H9 (cell line): ENCODE data around the gene THAP3. TPM values are rescaled to one million over a fixed set of nuclear protein-coding genes. Genes with fewer than 3 reads are reported as not detected.

Experiments used
- DNase-seq: peaks from one replicate; pipeline ENCODE4 v3.0.0-alpha.2; 2017
- H2AFZ ChIP-seq: one replicate; pipeline ENCODE4 v1.6.1; 2013; ENCODE audit warnings: mild to moderate bottlenecking, low read length, control low read depth, moderate library complexity
- H2AK5ac ChIP-seq: 2 replicates; pipeline ENCODE4 v1.6.1; 2013; ENCODE audit warnings: low read length, control low read depth, mixed read lengths; ENCODE audit not compliant: insufficient read length
- H2BK120ac ChIP-seq: one replicate; pipeline ENCODE4 v1.6.1; 2013; ENCODE audit warnings: low read depth, mild to moderate bottlenecking, low read length, control low read depth, inconsistent platforms; ENCODE audit not compliant: poor library complexity, severe bottlenecking
- H2BK12ac ChIP-seq: 2 replicates; pipeline ENCODE4 v1.6.1; 2013; ENCODE audit warnings: low read length, control low read depth, mixed read lengths, low read depth; ENCODE audit not compliant: insufficient read length
- H2BK15ac ChIP-seq: 2 replicates; pipeline ENCODE4 v1.6.1; 2013; ENCODE audit warnings: low read depth, low read length, control low read depth
- H2BK20ac ChIP-seq: one replicate; pipeline ENCODE4 v1.6.1; 2013; ENCODE audit warnings: low read depth, mild to moderate bottlenecking, low read length, control low read depth, inconsistent platforms; ENCODE audit not compliant: poor library complexity, severe bottlenecking
- H2BK5ac ChIP-seq: 2 replicates; pipeline ENCODE4 v1.6.1; 2013; ENCODE audit warnings: low read length, control low read depth, mixed read lengths; ENCODE audit not compliant: insufficient read length
- H3K14ac ChIP-seq: 2 replicates; pipeline ENCODE4 v1.6.1; 2013; ENCODE audit warnings: low read length, control low read depth; ENCODE audit not compliant: insufficient read depth
- H3K18ac ChIP-seq: 2 replicates; pipeline ENCODE4 v1.6.1; 2013; ENCODE audit warnings: low read depth, mild to moderate bottlenecking, mixed read lengths, low read length, control low read depth; ENCODE audit not compliant: insufficient read length
- H3K23ac ChIP-seq: 2 replicates; pipeline ENCODE4 v1.6.1; 2013; ENCODE audit warnings: low read length, control low read depth, mixed read lengths, low read depth; ENCODE audit not compliant: insufficient read length
- H3K23me2 ChIP-seq: 2 replicates; pipeline ENCODE4 v1.6.1; 2013; ENCODE audit warnings: low read depth, mild to moderate bottlenecking, mixed read lengths, low read length, control low read depth; ENCODE audit not compliant: insufficient read length, poor library complexity, severe bottlenecking
- H3K27ac ChIP-seq: 2 replicates; pipeline ENCODE4 v1.5.1; 2013; ENCODE audit warnings: low read length, control low read depth, mixed read lengths, low read depth; ENCODE audit not compliant: insufficient read length
- H3K27me3 ChIP-seq: 2 replicates; pipeline ENCODE4 v1.6.1; 2013; ENCODE audit warnings: low read length, control low read depth, inconsistent platforms; ENCODE audit not compliant: insufficient read depth
- H3K4ac ChIP-seq: 2 replicates; pipeline ENCODE4 v1.6.1; 2013; ENCODE audit warnings: low read depth, mild to moderate bottlenecking, control low read depth, inconsistent platforms, low read length, moderate library complexity
- H3K4me1 ChIP-seq: 2 replicates; pipeline ENCODE4 v1.6.1; 2013; ENCODE audit warnings: low read length, control low read depth, inconsistent platforms; ENCODE audit not compliant: insufficient read depth
- H3K4me2 ChIP-seq: 2 replicates; pipeline ENCODE4 v1.6.1; 2013; ENCODE audit warnings: low read length, control low read depth, mixed read lengths; ENCODE audit not compliant: insufficient read length, insufficient read depth
- H3K56ac ChIP-seq: 2 replicates; pipeline ENCODE4 v1.6.1; 2013; ENCODE audit warnings: low read depth, mild to moderate bottlenecking, mixed read lengths, low read length, control low read depth; ENCODE audit not compliant: insufficient read length
- H3K79me1 ChIP-seq: 2 replicates; pipeline ENCODE4 v1.6.1; 2013; ENCODE audit warnings: low read depth, mild to moderate bottlenecking, moderate library complexity, low read length, control low read depth, inconsistent platforms; ENCODE audit not compliant: insufficient read depth, poor library complexity, severe bottlenecking
- H3K79me2 ChIP-seq: 2 replicates; pipeline ENCODE4 v1.6.1; 2013; ENCODE audit warnings: low read length, control low read depth, inconsistent platforms; ENCODE audit not compliant: insufficient read depth
- H3K9ac ChIP-seq: 2 replicates; pipeline ENCODE4 v1.6.1; 2013; ENCODE audit warnings: low read length, control low read depth, mixed read lengths; ENCODE audit not compliant: insufficient read length; ENCODE audit errors: extremely low read depth
- H3K9me3 ChIP-seq: one replicate; pipeline ENCODE4 v1.6.1; 2013; ENCODE audit warnings: low read depth, low read length, inconsistent platforms; ENCODE audit not compliant: control insufficient read depth
- H3T11ph ChIP-seq: one replicate; pipeline ENCODE4 v1.6.1; 2013; ENCODE audit warnings: mild to moderate bottlenecking, low read length, control low read depth, inconsistent platforms
- H4K20me1 ChIP-seq: one replicate; pipeline ENCODE4 v1.6.1; 2013; ENCODE audit not compliant: control insufficient read depth, insufficient read length, insufficient read depth
- H4K5ac ChIP-seq: 2 replicates; pipeline ENCODE4 v1.6.1; 2013; ENCODE audit warnings: low read depth, mild to moderate bottlenecking, mixed read lengths, low read length, control low read depth; ENCODE audit not compliant: insufficient read length
- H4K8ac ChIP-seq: replicated peaks from 2 replicates; pipeline ENCODE4 v1.6.1; 2013; ENCODE audit warnings: low read length, control low read depth, mixed read lengths, low read depth; ENCODE audit not compliant: insufficient read length
- H4K91ac ChIP-seq: 2 replicates; pipeline ENCODE4 v1.6.1; 2013; ENCODE audit warnings: low read depth, mild to moderate bottlenecking, moderate library complexity, mixed read lengths, low read length, control low read depth; ENCODE audit not compliant: insufficient read length
- H3K27ac Mint-ChIP-seq, 3 experiments: 2 replicates in 2 of 3; 3 replicates in 1 of 3; pipeline ENCODE4 v1.8.0; 2020 to 2021; ENCODE audit warnings: mixed read lengths in 3 of 3, mild to moderate bottlenecking in 1 of 3, moderate library complexity in 1 of 3
- H3K27me3 Mint-ChIP-seq: 2 replicates; pipeline ENCODE4 v1.8.0; 2021; ENCODE audit warnings: low read depth, mild to moderate bottlenecking, moderate library complexity, mixed read lengths
- H3K36me3 Mint-ChIP-seq, 3 experiments: 2 replicates in 2 of 3; 3 replicates in 1 of 3; pipeline ENCODE4 v1.8.0; 2020 to 2021; ENCODE audit warnings: low read depth in 3 of 3, mixed read lengths in 3 of 3; ENCODE audit not compliant: insufficient read depth in 1 of 3
- H3K4me1 Mint-ChIP-seq, 2 experiments: 2 replicates each; pipeline ENCODE4 v1.8.0; 2020; ENCODE audit warnings: mixed read lengths in 2 of 2
- H3K4me3 Mint-ChIP-seq, 2 experiments: 2 replicates in 1 of 2; 3 replicates in 1 of 2; pipeline ENCODE4 v1.8.0; 2020 to 2021; ENCODE audit warnings: mild to moderate bottlenecking in 2 of 2, mixed read lengths in 2 of 2, moderate library complexity in 1 of 2
- H3K9me3 Mint-ChIP-seq, 2 experiments: 2 replicates in 1 of 2; 3 replicates in 1 of 2; pipeline ENCODE4 v1.8.0; 2020; ENCODE audit warnings: mild to moderate bottlenecking in 2 of 2, mixed read lengths in 2 of 2, moderate library complexity in 1 of 2
- CTCF ChIP-seq: fragments of 200-600 bp; sonication (generic); conservative IDR thresholded peaks from 3 replicates; pipeline ENCODE4 v1.8.0; 2021; ENCODE audit warnings: antibody characterized with exemption, mild to moderate bottlenecking
- WGBS: extraction: QIAGEN DNeasy Blood & Tissue Kit; methylation state at CpG from one replicate; pipeline ENCODE4 v1.1.7; 2013; ENCODE audit warnings: missing lambda C conversion rate, low lambda C conversion rate, mixed read lengths; ENCODE audit not compliant: insufficient read length; ENCODE audit errors: extremely low coverage; 5-methylcytosine and 5-hydroxymethylcytosine counted together
- total RNA-seq: library from RNA; stranded (reverse); gene quantifications from 2 replicates; pipeline ENCODE4 v1.2.1, GENCODE V29; 2021

THAP3 gene
- total RNA-seq, 1 experiment from 2014 or later: 15.3 TPM

GRCh38 chr1:6668503-6668902 lies 43.8 kb downstream of the THAP3 start:
- no peak overlapping the region for H3K4me2 ChIP-seq
- no peaks in the 10 kb centered on the region for H3K27me3 ChIP-seq
- H4K20me1 ChIP-seq: no peaks in the 10 kb centered on the region
- H4K5ac ChIP-seq: no peak overlapping the region
- H3K79me2 ChIP-seq: peaks cover 2% of the 10 kb centered on the region; the same call in 1 of the 2 replicates
- H3K56ac ChIP-seq: no peak overlapping the region
- no peak overlapping the region for H2BK12ac ChIP-seq
- no peak overlapping the region for H3K23ac ChIP-seq
- peaks cover 57 to 76% (median 75%) of the 10 kb centered on the region in 3 experiments for H3K36me3 Mint-ChIP-seq
- peaks cover 3% of the 10 kb centered on the region for H3K79me1 ChIP-seq
- no peaks in the 10 kb centered on the region for H3K23me2 ChIP-seq
- TF ChIP-seq CTCF: no peak
- H3K27me3 Mint-ChIP-seq: no peaks in the 10 kb centered on the region
- no peak overlapping the region for H2BK15ac ChIP-seq
- no peak overlapping the region for H3T11ph ChIP-seq
- DNase-seq: no peak
- H4K91ac ChIP-seq: no peak overlapping the region
- no peak overlapping the region for H2BK120ac ChIP-seq
- no peaks in the 10 kb centered on the region for H3K4me1 ChIP-seq
- no peak overlapping the region for H4K8ac ChIP-seq
- no peak overlapping the region for H3K14ac ChIP-seq
- no peak overlapping the region for H3K27ac Mint-ChIP-seq
- H3K9ac ChIP-seq: no peak overlapping the region
- H3K4ac ChIP-seq: no peak overlapping the region
- no peaks in the 10 kb centered on the region for H3K4me1 Mint-ChIP-seq
- H3K9me3 ChIP-seq: no peaks in the 10 kb centered on the region
- no peak overlapping the region for H3K4me3 Mint-ChIP-seq
- no peak overlapping the region for H3K27ac ChIP-seq
- no peaks in the 10 kb centered on the region for H3K9me3 Mint-ChIP-seq
- no peak overlapping the region for H2AK5ac ChIP-seq
- H2BK20ac ChIP-seq: no peak overlapping the region
- H2BK5ac ChIP-seq: no peak overlapping the region
- no peak overlapping the region for H3K18ac ChIP-seq
- WGBS: no CpG with 5 or more reads among the region's 9 CpGs
- no peak overlapping the region for H2AFZ ChIP-seq
